HT-29 (cell line): ENCODE data around the gene THSD7B. TPM values are rescaled to one million over a fixed set of nuclear protein-coding genes. Genes with fewer than 3 reads are reported as not detected.

Source experiments
- DNase-seq: peaks from one replicate; pipeline ENCODE4 v3.0.0-alpha.2; 2015; ENCODE audit warnings: low spot score
- total RNA-seq: library from RNA; depleted of rRNA; stranded (reverse); fragments of >200 nt; shearing (Covaris generic); gene quantifications from 2 replicates; pipeline ENCODE4 v1.2.3, GENCODE V29; 2014

The THSD7B gene
- total RNA-seq, 1 experiment from 2014 or later = not detected

GRCh38 chr2:137151731-137152130 lies 386.4 kb downstream of the THSD7B start:
- no peak for DNase-seq

- no peak for DNase-seq
These were observed 389.6 kb downstream of the THSD7B start for GRCh38 chr2:137154946-137155345.

- DNase-seq = peak; percentile 16
These were observed 390.2 kb downstream of the THSD7B start for GRCh38 chr2:137155356-137156104.

- no peak for DNase-seq
These were observed 391.0 kb downstream of the THSD7B start for GRCh38 chr2:137156221-137156844.

- DNase-seq = no peak
These were observed 392.5 kb downstream of the THSD7B start for GRCh38 chr2:137157851-137158250.

- DNase-seq = no peak
These were observed 395.9 kb downstream of the THSD7B start for GRCh38 chr2:137161250-137161649.

GRCh38 chr2:137165968-137166367 lies 400.6 kb downstream of the THSD7B start:
- DNase-seq = no peak

GRCh38 chr2:137167651-137168050 lies 402.3 kb downstream of the THSD7B start:
- DNase-seq = no peak

- DNase-seq = peak; percentile 33
These were observed 403.2 kb downstream of the THSD7B start for GRCh38 chr2:137168552-137168951.

- no peak for DNase-seq
These were observed 406.8 kb downstream of the THSD7B start for GRCh38 chr2:137172162-137172561.

- DNase-seq = peak; percentile 33
These were observed 408.1 kb downstream of the THSD7B start for GRCh38 chr2:137173463-137173862.

GRCh38 chr2:137175246-137175645 lies 409.9 kb downstream of the THSD7B start:
- DNase-seq = no peak

GRCh38 chr2:137178951-137179377 lies 413.6 kb downstream of the THSD7B start:
- no peak for DNase-seq

GRCh38 chr2:137179542-137179941 lies 414.2 kb downstream of the THSD7B start:
- DNase-seq = no peak

- DNase-seq = no peak
These were observed 414.7 kb downstream of the THSD7B start for GRCh38 chr2:137180012-137180411.

- no peak for DNase-seq
These were observed 416.0 kb downstream of the THSD7B start for GRCh38 chr2:137181370-137181769.

- no peak for DNase-seq
These were observed 416.7 kb downstream of the THSD7B start for GRCh38 chr2:137182071-137182470.

- no peak for DNase-seq
These were observed 418.0 kb downstream of the THSD7B start for GRCh38 chr2:137183206-137183898.

- no peak for DNase-seq
These were observed 420.2 kb downstream of the THSD7B start for GRCh38 chr2:137185378-137186078.

- no peak for DNase-seq
These were observed 421.9 kb downstream of the THSD7B start for GRCh38 chr2:137187216-137187615.

GRCh38 chr2:137190411-137191195 lies 425.3 kb downstream of the THSD7B start:
- no peak for DNase-seq
